Endothelial cell of umbilical vein (primary cell): Measurements from ENCODE around the gene GNB5. TPM values are rescaled to one million over a fixed set of nuclear protein-coding genes. Genes with fewer than 3 reads are reported as not detected.

Experiments used
- BruUV-seq: library from RNA; stranded (reverse); fragments of 400-500 nt; replicated peaks from 2 replicates; lab custom pipeline; 2021; lab: Mats Ljungman, UMichigan
- CTCF ChIA-PET: fragments of 300-600, 350-600 bp; sonication (Branson Sonifier 250); formaldehyde crosslinking; loops from one replicate; lab custom pipeline; 2021; ENCODE audit warnings: antibody characterized with exemption, inconsistent platforms; lab: Charles Lee
- POLR2A ChIA-PET: fragments of 300-600, 350-600 bp; sonication (Branson Sonifier 250); formaldehyde crosslinking; loops from one replicate; lab custom pipeline; 2021; ENCODE audit warnings: antibody characterized with exemption, inconsistent platforms; lab: Charles Lee
- DNase-seq: peaks from one replicate; pipeline ENCODE4 v3.0.0-alpha.2; 2011; ENCODE audit warnings: low read depth, low spot score
- FAIRE-seq: peaks from 2 replicates; lab custom pipeline; 2011; peaks lifted over from hg19 to GRCh38; lab: Jason Lieb, UNC
- H2AFZ ChIP-seq: 2 replicates; pipeline ENCODE4 v1.6.0; 2012; ENCODE audit warnings: low read depth, low read length, control low read depth, inconsistent platforms
- H3K27ac ChIP-seq: 2 replicates; pipeline ENCODE4 v1.5.1; 2011; ENCODE audit warnings: low read depth, mild to moderate bottlenecking, control low read depth, low read length, moderate library complexity; ENCODE audit not compliant: insufficient read depth
- H3K27me3 ChIP-seq, 2 experiments: 2 replicates each; pipeline versions ENCODE4 v1.6.0 to v1.6.1; 2011; ENCODE audit warnings: low read length in 2 of 2, mixed read lengths in 1 of 2; ENCODE audit not compliant: control insufficient read depth in 2 of 2, insufficient read depth in 2 of 2
- H3K36me3 ChIP-seq, 2 experiments: 2 replicates in 1 of 2; 3 replicates in 1 of 2; pipeline ENCODE4 v1.5.1; 2011; ENCODE audit warnings: low read length in 2 of 2, mild to moderate bottlenecking in 1 of 2, moderate library complexity in 1 of 2; ENCODE audit not compliant: control insufficient read depth in 2 of 2, insufficient read depth in 2 of 2; ENCODE audit errors: extremely low read depth in 1 of 2
- H3K4me1 ChIP-seq: 3 replicates; pipeline ENCODE4 v1.5.1; 2011; ENCODE audit warnings: mild to moderate bottlenecking, low read length; ENCODE audit not compliant: control insufficient read depth, insufficient read depth; ENCODE audit errors: extremely low read depth
- H3K4me2 ChIP-seq: 2 replicates; pipeline ENCODE4 v1.6.1; 2011; ENCODE audit warnings: low read length, control low read depth, mixed read lengths; ENCODE audit not compliant: insufficient read depth
- H3K4me3 ChIP-seq, 3 experiments: fragments of 200-600 bp in 1 of 3; sonication (generic), shearing (Covaris generic) in 1 of 3; replicated peaks in 1 of 3; 2 replicates each; pipeline ENCODE4 v1.5.1; 2011 to 2016; ENCODE audit warnings: control low read depth in 3 of 3, low read length in 3 of 3, mild to moderate bottlenecking in 2 of 3, inconsistent platforms in 1 of 3, low read depth in 1 of 3, moderate library complexity in 1 of 3; ENCODE audit not compliant: insufficient read depth in 1 of 3
- H3K79me2 ChIP-seq: 2 replicates; pipeline ENCODE4 v1.6.0; 2012; ENCODE audit warnings: low read length, inconsistent platforms; ENCODE audit not compliant: control insufficient read depth, insufficient read depth
- H3K9ac ChIP-seq: replicated peaks from 2 replicates; pipeline ENCODE3; 2011; ENCODE audit warnings: low read length, control low read depth; ENCODE audit not compliant: insufficient read depth; ENCODE audit errors: extremely low read depth
- H3K9me1 ChIP-seq: replicated peaks from 3 replicates; pipeline ENCODE4 v1.6.0; 2011; ENCODE audit warnings: mild to moderate bottlenecking, low read length; ENCODE audit not compliant: control insufficient read depth, insufficient read depth; ENCODE audit errors: extremely low read depth
- H3K9me3 ChIP-seq: replicated peaks from 2 replicates; pipeline ENCODE4 v1.5.1; 2012; ENCODE audit warnings: low read length, inconsistent platforms; ENCODE audit not compliant: control insufficient read depth, insufficient read depth
- H4K20me1 ChIP-seq: replicated peaks from 2 replicates; pipeline ENCODE3; 2011; ENCODE audit warnings: mild to moderate bottlenecking, low read length; ENCODE audit not compliant: control insufficient read depth, insufficient read depth; ENCODE audit errors: extremely low read depth
- CTCF ChIP-seq, 2 donors: IDR thresholded peaks; 1 replicate in 1 of 2; 2 replicates in 1 of 2; pipeline ENCODE4 v1.5.1; 2011; ENCODE audit warnings: low read length in 2 of 2, mild to moderate bottlenecking in 2 of 2, moderate library complexity in 2 of 2, control low read depth in 1 of 2, inconsistent platforms in 1 of 2, low read depth in 1 of 2; ENCODE audit not compliant: insufficient read depth in 1 of 2; ENCODE audit errors: extremely low read depth in 1 of 2
- EZH2 ChIP-seq: IDR thresholded peaks from 2 replicates; pipeline ENCODE4 v1.6.1; 2012; ENCODE audit warnings: borderline replicate concordance, low read depth, mild to moderate bottlenecking, moderate library complexity, low read length, inconsistent platforms; ENCODE audit not compliant: severe bottlenecking
- FOS ChIP-seq: IDR thresholded peaks from 2 replicates; pipeline ENCODE4 v1.6.1; 2011; ENCODE audit warnings: mild to moderate bottlenecking, low read length, moderate library complexity, borderline replicate concordance; ENCODE audit not compliant: insufficient read depth
- GATA2 ChIP-seq: IDR thresholded peaks from 2 replicates; pipeline ENCODE4 v1.7.0; 2011; ENCODE audit warnings: low read depth, mild to moderate bottlenecking, moderate library complexity, mixed read lengths, low read length; ENCODE audit not compliant: insufficient read length, insufficient read depth
- JUN ChIP-seq: IDR thresholded peaks from 2 replicates; pipeline ENCODE4 v1.6.1; 2011; ENCODE audit warnings: borderline replicate concordance, low read depth; ENCODE audit not compliant: insufficient read length, insufficient read depth
- MAX ChIP-seq: IDR thresholded peaks from 2 replicates; pipeline ENCODE4 v1.6.1; 2011; ENCODE audit not compliant: insufficient read depth, insufficient read length
- MYC ChIP-seq: IDR thresholded peaks from one replicate; pipeline ENCODE4 v1.6.1; 2011; ENCODE audit warnings: mild to moderate bottlenecking, low read depth, low read length
- POLR2A ChIP-seq: IDR thresholded peaks from 2 replicates; pipeline ENCODE4 v1.6.1; 2012; ENCODE audit warnings: low read depth, mild to moderate bottlenecking, control low read depth, low read length
- POLR2AphosphoS5 ChIP-seq: IDR thresholded peaks from 2 replicates; pipeline ENCODE4 v1.6.1; 2012; ENCODE audit warnings: low read depth, mild to moderate bottlenecking, control low read depth, low read length, moderate library complexity; ENCODE audit not compliant: insufficient read depth
- dilution Hi-C: fragments of 300-500 bp; cut with MboI; formaldehyde crosslinking; loops from one replicate; pipeline ENCODE4 v1.15.0; 2019; ENCODE audit warnings: low sequenced_read_pairs; ENCODE audit not compliant: extremely low pct_ligation_motif_present
- intact Hi-C: fragments of 100-400 bp; cut with micrococcal nuclease; formaldehyde crosslinking; loops from one replicate; pipeline ENCODE4 v1.10.0; 2022
- polyA plus RNA-seq, 4 experiments: library from polyadenylated mRNA; depleted of rRNA in 3 of 4; stranded (reverse) in 3 of 4; unstranded in 1 of 4; fragments of >200 nt; gene quantifications; 2 replicates each; pipeline versions ENCODE4 v1.2.1 to v1.2.3, GENCODE V29; 2011 to 2012; ENCODE audit warnings: missing spikeins in 1 of 4
- total RNA-seq: library from RNA; stranded (reverse); gene quantifications from 2 replicates; pipeline ENCODE4 v1.2.3, GENCODE V29; 2021

Gene GNB5
- total and polyA plus RNA-seq, 2 donors (not counting 3 experiments of a cell fraction or from before 2014, with no cell fraction given) = 15.6 to 16.8 TPM

- Histone ChIP-seq H3K4me2 (no peak overlapping the region), H2AFZ (no peak overlapping the region), H3K4me1 (peaks cover 22% of the 10 kb centered on the region), H3K36me3 (no peaks in the 10 kb centered on the region), H3K9me1 (no peaks in the 10 kb centered on the region), H3K4me3 (no peak overlapping the region), H3K27me3 (no peaks in the 10 kb centered on the region), H4K20me1 (no peaks in the 10 kb centered on the region), H3K9ac (no peak overlapping the region), H3K79me2 (no peaks in the 10 kb centered on the region), H3K27ac (no peak overlapping the region), H3K9me3 (no peaks in the 10 kb centered on the region)
- FAIRE-seq (no peak), DNase-seq (no peak)
- TF ChIP-seq JUN = no peak
- no peak for TF ChIP-seq FOS
- TF ChIP-seq MYC = no peak
- TF ChIP-seq GATA2 = no peak
- TF ChIP-seq POLR2AphosphoS5 = no peak
- TF ChIP-seq EZH2 = no peak
- no peak for TF ChIP-seq CTCF (IDR thresholded peaks at IDR 0.05; ENCODE audit: extremely low read depth in 1 of 2, insufficient read depth in 1 of 2, low read depth in 1 of 2, low read length in 2 of 2)
- no peak for TF ChIP-seq POLR2A
- TF ChIP-seq MAX = no peak
- intact Hi-C loops (no loop called here), dilution Hi-C loops (no loop called here)
- POLR2A ChIA-PET = no interaction called here
- CTCF ChIA-PET = interaction anchor here (1.0 to 1.1 kb wide), 3 partner anchors 9 to 107 kb away, joined by 3 to 4 read pairs (median 3); no protein-coding TSS in a partner anchor
- BruUV-seq = no TSS peak
These were observed 70.7 kb downstream of the GNB5 start for GRCh38 chr15:52120488-52120887.
